GM12878 (cell line): ENCODE measurements around the gene PSMC6. TPM values are rescaled to one million over a fixed set of nuclear protein-coding genes. Genes with fewer than 3 reads are reported as not detected.

Experiments
- ATAC-seq: fragments of 200-7000 bp; cut with Tn5 transposase; 3 replicates; pipeline ENCODE4 v1.9.1; 2020; ENCODE audit warnings: mild to moderate bottlenecking, moderate library complexity
- BruUV-seq: library from RNA; stranded (reverse); fragments of 400-500 nt; replicated peaks from 2 replicates; lab custom pipeline; 2021; lab: Mats Ljungman, UMichigan
- CTCF ChIA-PET: fragments of 300-600 bp; sonication (Branson Sonifier 250); formaldehyde crosslinking; extraction: SDS; loops from one replicate; lab custom pipeline; 2021; ENCODE audit warnings: inconsistent platforms; lab: Yijun Ruan, JAX
- POLR2A ChIA-PET: fragments of 350-600 bp; formaldehyde crosslinking; extraction: SDS; loops from one replicate; lab custom pipeline; 2021; ENCODE audit warnings: inconsistent platforms; lab: Charles Lee
- RAD21 ChIA-PET: fragments of 300-600 bp; sonication (Branson Sonifier 250); formaldehyde crosslinking; loops from one replicate; lab custom pipeline; 2023; ENCODE audit warnings: antibody characterized with exemption; ENCODE audit not compliant: unreplicated experiment; lab: Charles Lee
- SMC1A ChIA-PET: fragments of 300-600 bp; sonication (Branson Sonifier 250); formaldehyde crosslinking; loops from one replicate; lab custom pipeline; 2023; ENCODE audit not compliant: unreplicated experiment, uncharacterized antibody; lab: Charles Lee
- DNase-seq: peaks from one replicate; pipeline ENCODE4 v3.0.0-alpha.2; 2011; ENCODE audit warnings: low read depth, low spot score
- FAIRE-seq: peaks from 3 replicates; lab custom pipeline; 2011; peaks lifted over from hg19 to GRCh38; lab: Jason Lieb, UNC
- H2AFZ ChIP-seq: 2 replicates; pipeline ENCODE4 v1.6.0; 2011; ENCODE audit warnings: low read depth, low read length, control low read depth; ENCODE audit not compliant: control insufficient read depth
- H3K27ac ChIP-seq: 2 replicates; pipeline ENCODE4 v1.5.1; 2011; ENCODE audit warnings: control low read depth; ENCODE audit not compliant: control insufficient read depth, insufficient read depth
- H3K27me3 ChIP-seq, 2 experiments: replicated peaks in 1 of 2; 2 replicates each; pipeline versions ENCODE4 v1.6.0 to v1.6.1; 2011; ENCODE audit warnings: low read length in 1 of 2; ENCODE audit not compliant: control insufficient read depth in 2 of 2, insufficient read depth in 2 of 2
- H3K36me3 ChIP-seq, 2 experiments: 2 replicates each; pipeline ENCODE4 v1.5.1; 2011; ENCODE audit warnings: low read length in 1 of 2; ENCODE audit not compliant: control insufficient read depth in 2 of 2, insufficient read depth in 2 of 2
- H3K4me1 ChIP-seq: 2 replicates; pipeline ENCODE4 v1.6.1; 2011; ENCODE audit warnings: mild to moderate bottlenecking, low read length, moderate library complexity, mixed read lengths; ENCODE audit not compliant: control insufficient read depth, insufficient read depth
- H3K4me2 ChIP-seq: 2 replicates; pipeline ENCODE4 v1.6.0; 2011; ENCODE audit warnings: control low read depth; ENCODE audit not compliant: control insufficient read depth, insufficient read depth
- H3K4me3 ChIP-seq: fragments of 200-600 bp; sonication (generic); 2 replicates; pipeline ENCODE4 v1.5.1; 2016
- H3K79me2 ChIP-seq: 2 replicates; pipeline ENCODE4 v1.6.0; 2011; ENCODE audit warnings: low read length; ENCODE audit not compliant: control insufficient read depth, insufficient read depth
- H3K9ac ChIP-seq: 2 replicates; pipeline ENCODE4 v1.8.0; 2011; ENCODE audit warnings: low read length, control low read depth, mixed read lengths; ENCODE audit not compliant: control insufficient read depth, insufficient read depth
- H3K9me3 ChIP-seq: replicated peaks from 3 replicates; pipeline ENCODE4 v1.5.1; 2011; ENCODE audit warnings: mild to moderate bottlenecking, low read length; ENCODE audit not compliant: control insufficient read depth, insufficient read depth
- H4K20me1 ChIP-seq: 2 replicates; pipeline ENCODE4 v1.6.0; 2011; ENCODE audit not compliant: control insufficient read depth, insufficient read depth
- CHD1 ChIP-seq: IDR thresholded peaks from 2 replicates; pipeline ENCODE4 v1.6.1; 2012; ENCODE audit warnings: low read depth, low read length, improper control_type of control experiment
- GABPA ChIP-seq: IDR thresholded peaks from 2 replicates; pipeline ENCODE4 v1.6.1; 2014; ENCODE audit warnings: antibody characterized with exemption, low read depth, mild to moderate bottlenecking, inconsistent platforms
- RAD21 ChIP-seq: IDR thresholded peaks from 2 replicates; pipeline ENCODE4 v1.6.1; 2011; ENCODE audit warnings: mild to moderate bottlenecking, low read depth, low read length, moderate library complexity; ENCODE audit not compliant: insufficient read depth
- WGBS: methylation state at CpG from one replicate; pipeline ENCODE4 v1.1.6; 2016; ENCODE audit warnings: low lambda C conversion rate; ENCODE audit not compliant: insufficient replicate concordance, insufficient coverage; ENCODE audit errors: missing lambda C conversion rate; 5-methylcytosine and 5-hydroxymethylcytosine counted together
- in situ Hi-C: fragments of 300-500 bp; cut with MboI; formaldehyde crosslinking; loops from 9 replicates; pipeline ENCODE4 v1.14.3; 2018; ENCODE audit warnings: mixed read lengths
- intact Hi-C: fragments of 100-400 bp; cut with micrococcal nuclease; formaldehyde crosslinking; loops from one replicate; pipeline ENCODE4 v1.14.2; 2022; ENCODE audit not compliant: unreplicated experiment
- polyA plus RNA-seq, 11 experiments: library from polyadenylated mRNA; depleted of rRNA in 4 of 11; unstranded in 6 of 11; stranded (reverse) in 5 of 11; fragments of >200 nt; fragmentation: Nextera tagmentation in 4 of 11; fragmentation: Illumina TruSeq in 1 of 11; extraction: Ambion mirVana in 4 of 11; extraction: Trizol in 1 of 11; gene quantifications; 1 replicate in 1 of 11; 2 replicates in 10 of 11; pipeline versions ENCODE4 v1.2.1 to v1.2.3, GENCODE V29; 2011 to 2016; ENCODE audit warnings: inconsistent platforms in 2 of 11, missing spikeins in 2 of 11, low read depth in 1 of 11
- total RNA-seq, 4 experiments: library from RNA; depleted of rRNA in 3 of 4; stranded (reverse); fragments of >200 nt in 3 of 4; fragmentation: Illumina TruSeq in 1 of 4; extraction: Trizol in 1 of 4; gene quantifications; 2 replicates each; pipeline versions ENCODE4 v1.2.1 to v1.2.3, GENCODE V29; 2013 to 2021
- TF ChIP-seq, protein P1 (sequence below): fragments of 450-650 bp; conservative IDR thresholded peaks from 2 replicates; pipeline ENCODE4 v1.6.1; 2017; ENCODE audit warnings: mild to moderate bottlenecking, moderate library complexity

PSMC6 gene
- total and polyA plus RNA-seq, 10 of the 15 experiments (the other 5 are each of a cell fraction or from before 2014, with no cell fraction given), result 71.4 to 192 (median 153) TPM

DNA sequence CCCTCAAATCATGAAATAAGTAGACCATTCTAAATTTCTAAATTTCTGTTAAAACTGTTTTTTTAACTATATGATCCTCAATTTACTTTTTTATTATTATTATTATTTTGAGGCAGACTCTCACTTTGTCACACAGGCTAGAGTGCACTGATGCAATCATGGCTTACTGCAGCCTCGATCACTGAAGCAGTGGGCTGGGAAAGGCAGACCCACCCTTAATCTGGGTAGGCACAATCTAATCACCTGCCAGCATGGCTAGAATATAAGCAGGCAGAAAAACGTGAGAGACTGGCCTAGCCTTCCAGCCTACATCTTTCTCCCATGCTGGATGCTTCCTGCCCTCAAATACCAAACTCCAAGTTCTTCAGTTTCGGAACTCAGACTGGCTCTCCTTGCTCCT, 14.0 kb upstream of the PSMC6 start:
- H3K36me3 ChIP-seq, result peaks cover 0 to 4% of the 10 kb centered on the region in 2 experiments; a peak in 2 of 4 replicates
- 76% methylated on average over 3 of the region's 3 CpGs for WGBS
- BruUV-seq, result no TSS peak
- FAIRE-seq (no peak), ATAC-seq (no peak), DNase-seq (no peak)
- RAD21 ChIA-PET, result interaction anchor here (1.0 kb wide), 1 partner anchor 49 kb away, joined by 3 read pairs; no protein-coding TSS in a partner anchor
- peak overlapping the region; percentile 85; the same call in 1 of the 2 replicates for H3K4me3 ChIP-seq
- SMC1A ChIA-PET, result interaction anchor here (1.2 kb wide), 1 partner anchor 13 kb away, joined by 4 read pairs; no protein-coding TSS in a partner anchor
- peak overlapping the region; percentile 37; the same call in 1 of the 2 replicates for H3K9ac ChIP-seq
- no peak overlapping the region for H3K27ac ChIP-seq
- TF ChIP-seq CHD1 (no peak), RAD21 (no peak), GABPA (no peak)
- TF ChIP-seq, protein P1, sequence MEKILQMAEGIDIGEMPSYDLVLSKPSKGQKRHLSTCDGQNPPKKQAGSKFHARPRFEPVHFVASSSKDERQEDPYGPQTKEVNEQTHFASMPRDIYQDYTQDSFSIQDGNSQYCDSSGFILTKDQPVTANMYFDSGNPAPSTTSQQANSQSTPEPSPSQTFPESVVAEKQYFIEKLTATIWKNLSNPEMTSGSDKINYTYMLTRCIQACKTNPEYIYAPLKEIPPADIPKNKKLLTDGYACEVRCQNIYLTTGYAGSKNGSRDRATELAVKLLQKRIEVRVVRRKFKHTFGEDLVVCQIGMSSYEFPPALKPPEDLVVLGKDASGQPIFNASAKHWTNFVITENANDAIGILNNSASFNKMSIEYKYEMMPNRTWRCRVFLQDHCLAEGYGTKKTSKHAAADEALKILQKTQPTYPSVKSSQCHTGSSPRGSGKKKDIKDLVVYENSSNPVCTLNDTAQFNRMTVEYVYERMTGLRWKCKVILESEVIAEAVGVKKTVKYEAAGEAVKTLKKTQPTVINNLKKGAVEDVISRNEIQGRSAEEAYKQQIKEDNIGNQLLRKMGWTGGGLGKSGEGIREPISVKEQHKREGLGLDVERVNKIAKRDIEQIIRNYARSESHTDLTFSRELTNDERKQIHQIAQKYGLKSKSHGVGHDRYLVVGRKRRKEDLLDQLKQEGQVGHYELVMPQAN, result no peak
- H3K27me3 ChIP-seq, result no peaks in the 10 kb centered on the region
- no peak overlapping the region for H2AFZ ChIP-seq
- CTCF ChIA-PET, result interaction anchor here (1.3 kb wide), 1 partner anchor 13 kb away, joined by 4 read pairs; no protein-coding TSS in a partner anchor
- peaks cover 7% of the 10 kb centered on the region for H4K20me1 ChIP-seq
- H3K4me2 ChIP-seq, result peak overlapping the region; percentile 77
- 0 out of 2 replicates have a peak, but pooled peaks cover 3% of the 10 kb centered on the region for H3K4me1 ChIP-seq
- in situ Hi-C loops, result no loop called here
- intact Hi-C loops, result loop anchor here (5.0 to 10.0 kb wide), 2 partner anchors 94 to 148 kb away; no protein-coding TSS in a partner anchor
- peaks cover 76% of the 10 kb centered on the region for H3K79me2 ChIP-seq
- POLR2A ChIA-PET, result no interaction called here
- H3K9me3 ChIP-seq, result no peaks in the 10 kb centered on the region
